Activated CD4-positive, alpha-beta T cell treated with anti-CD3 and anti-CD28 coated beads, Interleukin-2, amount 10 ng/mL, durations not matched to agents 24 days and 14 days (primary cell): ENCODE data around the gene CCDC30. TPM values are rescaled to one million over a fixed set of nuclear protein-coding genes. Genes with fewer than 3 reads are reported as not detected.
A peak's percentile ranks its signal among the peaks of the same experiment; 100 is the strongest.

Experiments
- DNase-seq: peaks from one replicate; pipeline ENCODE4 v3.0.0; 2022
- H3K27ac Mint-ChIP-seq: one replicate; pipeline ENCODE4 v1.8.0; 2022; ENCODE audit warnings: mild to moderate bottlenecking, mixed read lengths
- H3K27me3 Mint-ChIP-seq: one replicate; pipeline ENCODE4 v1.8.0; 2022; ENCODE audit warnings: mixed read lengths
- H3K36me3 Mint-ChIP-seq: one replicate; pipeline ENCODE4 v1.8.0; 2022; ENCODE audit warnings: low read depth, mild to moderate bottlenecking, mixed read lengths
- H3K4me1 Mint-ChIP-seq: one replicate; pipeline ENCODE4 v1.8.0; 2021; ENCODE audit warnings: mixed read lengths
- H3K4me3 Mint-ChIP-seq: one replicate; pipeline ENCODE4 v1.8.0; 2022; ENCODE audit warnings: mild to moderate bottlenecking, moderate library complexity, mixed read lengths
- H3K9me3 Mint-ChIP-seq: one replicate; pipeline ENCODE4 v1.8.0; 2021; ENCODE audit warnings: mixed read lengths
- intact Hi-C: fragments of 100-400 bp; cut with micrococcal nuclease; formaldehyde crosslinking; loops from one replicate; pipeline ENCODE4 v1.15.1; 2023
- total RNA-seq: library from RNA; stranded (reverse); gene quantifications from 2 replicates; pipeline ENCODE4 v1.2.3, GENCODE V29; 2022

The CCDC30 gene
- total RNA-seq, result 0.68 and 1.1 TPM in 2 replicates

DNA sequence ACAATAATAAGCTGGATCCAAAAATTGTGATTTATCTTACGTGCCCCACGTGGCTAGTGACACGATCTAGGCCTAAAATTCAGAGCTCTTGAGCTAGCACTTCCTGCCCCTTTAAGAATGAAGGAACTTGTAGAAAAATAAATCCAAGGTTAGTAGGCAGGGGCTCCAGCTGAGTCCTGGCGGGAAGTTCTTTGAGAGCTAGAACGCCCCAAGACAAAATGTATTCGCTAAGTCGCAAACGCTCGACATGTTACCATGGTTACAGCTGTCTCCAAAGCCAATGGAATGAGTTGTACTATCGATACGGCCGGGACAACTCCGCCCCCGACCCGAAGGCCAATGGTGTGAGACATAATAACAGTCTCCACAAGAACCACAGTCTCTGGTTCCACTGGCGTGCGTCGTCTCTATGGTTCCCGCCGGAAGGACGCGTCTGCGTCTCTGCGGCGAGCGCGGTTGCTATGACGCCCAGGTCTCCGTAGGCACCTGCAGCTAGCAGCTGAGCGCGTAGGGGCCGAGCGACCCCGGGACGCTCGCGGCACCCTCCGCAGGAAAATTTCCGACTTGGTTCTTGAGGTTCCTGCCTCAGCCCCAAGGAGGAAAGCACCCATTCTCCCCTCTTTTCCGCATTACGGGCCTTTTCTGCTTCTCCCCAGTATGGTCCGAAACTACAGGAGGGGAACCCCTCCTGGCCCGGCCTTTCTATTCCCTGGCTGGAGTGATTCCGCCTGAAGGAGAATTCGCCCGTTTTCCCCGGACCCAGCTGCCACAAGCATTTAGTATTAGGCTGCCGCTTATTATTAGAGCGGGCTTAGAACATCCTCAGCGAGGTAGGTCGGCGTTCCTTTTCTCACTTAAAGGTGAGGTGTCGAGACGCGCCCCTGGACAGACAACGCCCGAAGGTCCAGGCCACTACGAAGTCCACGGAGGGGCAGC, at the start of gene CCDC30:
Gene CCDC30, plus strand, starts transcription at position 459 of the 936 bp plus-strand sequence. CDS start 17,266 bp downstream, outside the sequence.
- peak; percentile 99 for DNase-seq
- H3K27ac Mint-ChIP-seq, result peak within 1 kb of the TSS; percentile 78
- H3K4me3 Mint-ChIP-seq, result peak within 1 kb of the TSS; percentile 85
- H3K36me3 Mint-ChIP-seq, result peaks cover 28% of the 10 kb centered on the region
- peaks cover 19% of the 10 kb centered on the region for H3K4me1 Mint-ChIP-seq
- intact Hi-C loops, result loop anchor here (1.0 to 10.0 kb wide), 4 partner anchors 81 to 382 kb away; partner anchors contain the start of genes C1orf50, P3H1, RIMKLA and YBX1
- H3K27me3 Mint-ChIP-seq, result peaks cover 10% of the 10 kb centered on the region
- no peaks in the 10 kb centered on the region for H3K9me3 Mint-ChIP-seq

DNA sequence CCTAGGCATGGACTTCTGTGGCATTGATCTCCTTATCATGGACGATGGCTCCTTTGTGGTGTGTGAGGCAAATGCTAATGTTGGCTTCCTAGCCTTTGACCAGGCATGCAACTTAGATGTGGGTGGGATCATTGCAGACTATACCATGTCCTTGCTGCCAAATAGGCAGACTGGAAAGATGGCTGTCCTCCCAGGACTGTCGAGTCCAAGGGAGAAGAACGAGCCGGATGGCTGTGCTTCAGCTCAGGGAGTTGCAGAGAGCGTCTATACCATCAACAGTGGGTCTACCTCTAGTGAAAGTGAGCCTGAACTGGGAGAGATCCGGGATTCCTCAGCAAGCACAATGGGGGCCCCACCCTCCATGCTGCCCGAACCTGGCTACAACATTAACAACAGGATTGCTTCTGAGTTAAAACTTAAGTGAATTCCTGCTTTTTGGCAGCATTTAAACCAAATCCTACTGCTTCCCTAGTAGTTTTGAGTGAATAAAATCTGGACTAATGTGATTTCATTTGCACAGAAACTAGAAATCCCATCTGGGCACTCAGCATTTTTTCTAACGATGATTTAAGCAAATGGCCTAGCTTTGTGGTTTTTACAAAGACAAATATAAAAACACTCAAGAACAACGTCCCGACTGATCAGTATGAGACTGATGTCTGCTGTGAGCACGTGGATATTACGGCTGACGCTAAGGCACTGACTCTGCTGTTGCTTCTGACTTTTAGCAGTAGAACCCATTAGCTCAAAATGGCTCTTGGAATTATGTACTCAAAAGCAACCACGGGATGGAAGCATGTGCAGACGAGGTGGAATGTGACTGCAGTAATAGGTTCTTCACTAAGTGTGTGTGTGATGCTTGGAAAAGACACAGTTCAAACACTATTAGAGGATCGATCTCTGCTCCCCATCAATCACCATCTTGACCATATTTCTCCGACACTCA, 48.3 kb upstream of the CCDC30 start:
- intact Hi-C loops, result no loop called here
- no peak overlapping the region for H3K4me3 Mint-ChIP-seq
- no peaks in the 10 kb centered on the region for H3K27me3 Mint-ChIP-seq
- no peaks in the 10 kb centered on the region for H3K9me3 Mint-ChIP-seq
- peaks cover 4% of the 10 kb centered on the region for H3K36me3 Mint-ChIP-seq
- no peak overlapping the region for H3K27ac Mint-ChIP-seq
- no peaks in the 10 kb centered on the region for H3K4me1 Mint-ChIP-seq
- DNase-seq, result no peak

DNA sequence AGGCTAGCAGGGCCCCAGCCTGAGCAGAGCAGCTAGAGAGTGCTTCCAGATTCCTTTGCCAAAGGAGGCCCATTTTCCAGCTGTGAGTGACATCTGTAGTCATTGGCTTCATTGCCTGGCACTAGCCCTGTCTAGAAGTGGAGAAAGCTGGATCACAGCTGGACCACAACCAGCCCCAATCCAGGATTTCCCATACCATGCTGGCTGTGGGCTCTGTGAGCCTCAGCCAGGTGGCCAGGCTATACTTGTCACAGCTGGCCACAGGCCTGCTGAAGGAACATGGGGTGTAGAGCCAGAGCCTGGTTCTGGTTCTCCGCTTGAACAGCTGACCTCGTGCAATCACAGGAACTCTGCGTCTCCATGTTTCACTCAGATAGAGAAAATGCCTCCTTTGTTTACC, 45.9 kb upstream of the CCDC30 start:
- Mint-ChIP-seq H3K36me3 (peaks cover 1% of the 10 kb centered on the region), H3K9me3 (no peaks in the 10 kb centered on the region), H3K4me1 (no peaks in the 10 kb centered on the region), H3K27ac (no peak overlapping the region), H3K27me3 (peaks cover 5% of the 10 kb centered on the region), H3K4me3 (no peak overlapping the region)
- intact Hi-C loops, result no loop called here
- no peak for DNase-seq

DNA sequence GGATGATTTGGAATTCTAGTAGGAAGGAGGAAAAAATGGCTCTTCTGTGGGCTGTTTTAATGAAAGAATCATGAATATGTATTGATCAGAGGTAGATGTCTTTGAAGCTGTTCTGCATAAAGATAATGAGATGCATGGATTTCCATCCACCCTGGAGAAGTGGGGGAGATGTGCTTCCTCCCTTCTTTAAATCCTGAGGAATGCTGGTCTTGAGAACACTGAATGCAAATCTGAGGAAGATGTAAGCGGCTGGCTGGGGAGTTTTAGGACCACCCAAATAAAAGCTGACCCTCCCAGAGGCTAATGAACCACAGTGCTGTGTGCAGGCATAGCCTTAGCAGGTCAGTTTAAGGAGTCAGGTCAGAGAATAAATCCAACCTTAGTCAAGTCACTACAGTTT, 44.6 kb upstream of the CCDC30 start:
- no peak overlapping the region for H3K4me3 Mint-ChIP-seq
- intact Hi-C loops, result no loop called here
- no peaks in the 10 kb centered on the region for H3K9me3 Mint-ChIP-seq
- H3K36me3 Mint-ChIP-seq, result peaks cover 1% of the 10 kb centered on the region
- no peak for DNase-seq
- H3K27me3 Mint-ChIP-seq, result peaks cover 5% of the 10 kb centered on the region
- H3K27ac Mint-ChIP-seq, result no peak overlapping the region
- no peaks in the 10 kb centered on the region for H3K4me1 Mint-ChIP-seq

DNA sequence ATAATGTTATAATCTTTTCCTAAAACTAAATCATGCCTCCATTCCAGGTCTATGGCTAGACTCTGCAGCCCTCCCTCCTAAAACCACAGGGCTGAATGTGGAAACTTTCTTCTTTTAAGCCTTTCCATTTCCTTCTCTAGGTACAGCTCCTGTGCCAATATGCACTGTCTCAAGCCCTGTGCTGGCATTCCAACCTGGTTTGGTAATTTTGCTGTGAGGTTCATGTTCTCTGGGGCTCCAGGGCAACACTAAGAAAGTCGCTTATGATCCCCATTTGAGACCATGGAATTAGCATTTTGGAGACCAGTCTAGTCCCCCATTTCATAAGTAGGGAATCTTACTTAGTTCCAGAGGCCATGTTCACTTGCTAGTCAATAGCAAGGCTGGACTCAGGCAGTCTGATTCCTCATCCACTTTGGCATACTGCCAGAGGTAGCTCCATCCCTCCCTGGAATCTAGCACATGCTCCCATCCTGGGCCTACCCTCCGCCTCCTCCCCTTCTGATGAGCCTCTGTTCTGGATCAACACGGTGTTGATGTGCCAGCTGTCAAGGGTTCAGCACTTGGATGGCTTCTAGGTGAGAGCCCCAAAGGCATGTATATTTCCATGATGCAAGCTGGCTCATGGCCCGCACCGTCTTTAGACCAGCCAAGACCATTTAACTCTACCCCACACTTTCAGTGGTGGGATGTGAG, 43.8 kb upstream of the CCDC30 start:
- H3K27ac Mint-ChIP-seq, result no peak overlapping the region
- no peaks in the 10 kb centered on the region for H3K9me3 Mint-ChIP-seq
- no peaks in the 10 kb centered on the region for H3K4me1 Mint-ChIP-seq
- no peak for DNase-seq
- no peak overlapping the region for H3K4me3 Mint-ChIP-seq
- intact Hi-C loops, result no loop called here
- H3K36me3 Mint-ChIP-seq, result peaks cover 1% of the 10 kb centered on the region
- peaks cover 5% of the 10 kb centered on the region for H3K27me3 Mint-ChIP-seq

DNA sequence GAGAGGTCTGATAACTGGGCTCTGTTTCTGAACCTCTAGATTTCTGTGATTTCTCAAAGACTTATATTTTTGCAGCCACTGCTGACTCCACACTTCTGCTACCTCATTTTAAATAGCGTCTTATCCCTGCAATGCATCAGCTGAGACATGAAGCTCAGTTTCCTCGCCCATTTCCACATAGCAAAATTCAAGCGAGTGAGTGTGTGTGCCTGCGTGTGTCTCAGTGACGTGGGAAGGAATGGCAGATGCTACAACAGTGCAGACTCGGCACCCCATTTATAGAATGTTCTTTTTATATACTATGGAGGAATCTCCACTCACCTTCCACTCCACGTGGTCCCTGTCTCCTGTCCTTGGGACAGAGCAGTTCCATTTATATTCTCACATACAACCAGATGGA, 43.0 kb upstream of the CCDC30 start:
- no peak overlapping the region for H3K27ac Mint-ChIP-seq
- peaks cover 5% of the 10 kb centered on the region for H3K27me3 Mint-ChIP-seq
- peaks cover 1% of the 10 kb centered on the region for H3K36me3 Mint-ChIP-seq
- H3K9me3 Mint-ChIP-seq, result no peaks in the 10 kb centered on the region
- H3K4me1 Mint-ChIP-seq, result no peaks in the 10 kb centered on the region
- no peak for DNase-seq
- intact Hi-C loops, result no loop called here
- H3K4me3 Mint-ChIP-seq, result no peak overlapping the region

DNA sequence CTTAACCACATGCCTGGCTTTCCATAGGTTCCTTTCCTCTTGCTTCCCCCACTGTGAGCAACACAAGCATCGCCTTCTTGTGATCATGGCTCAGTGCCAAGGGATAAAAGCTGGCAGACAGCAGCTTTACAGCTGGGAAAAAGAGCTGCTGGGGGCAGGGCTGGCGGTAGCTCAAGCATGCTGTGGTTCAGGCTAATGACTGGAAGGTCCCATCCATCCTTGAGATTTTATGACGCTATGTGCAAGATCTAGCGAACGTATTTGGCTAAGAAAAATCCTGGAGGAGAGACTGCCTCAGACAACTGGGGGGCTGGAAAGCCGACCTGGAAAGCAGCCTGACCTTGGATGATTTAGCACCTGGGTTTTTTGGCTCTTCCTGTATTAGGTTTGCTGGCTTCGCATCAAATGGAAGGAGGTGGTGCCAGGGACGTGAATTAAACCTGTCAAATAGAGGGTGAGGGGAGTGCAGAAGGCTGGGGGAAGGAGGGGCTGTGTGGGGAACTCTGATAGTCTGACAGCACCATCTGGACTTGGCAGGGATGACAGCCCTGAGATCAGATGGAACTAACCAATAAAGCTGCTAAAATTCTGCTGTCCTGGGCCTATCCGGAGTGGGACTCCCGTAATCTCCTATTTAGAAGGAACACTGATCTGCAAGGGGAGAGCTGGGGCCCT, 42.0 kb upstream of the CCDC30 start:
- Mint-ChIP-seq H3K4me3 (no peak overlapping the region), H3K4me1 (no peaks in the 10 kb centered on the region), H3K27ac (no peak overlapping the region), H3K36me3 (no peaks in the 10 kb centered on the region), H3K9me3 (no peaks in the 10 kb centered on the region), H3K27me3 (peaks cover 5% of the 10 kb centered on the region)
- DNase-seq, result no peak
- intact Hi-C loops, result no loop called here

DNA sequence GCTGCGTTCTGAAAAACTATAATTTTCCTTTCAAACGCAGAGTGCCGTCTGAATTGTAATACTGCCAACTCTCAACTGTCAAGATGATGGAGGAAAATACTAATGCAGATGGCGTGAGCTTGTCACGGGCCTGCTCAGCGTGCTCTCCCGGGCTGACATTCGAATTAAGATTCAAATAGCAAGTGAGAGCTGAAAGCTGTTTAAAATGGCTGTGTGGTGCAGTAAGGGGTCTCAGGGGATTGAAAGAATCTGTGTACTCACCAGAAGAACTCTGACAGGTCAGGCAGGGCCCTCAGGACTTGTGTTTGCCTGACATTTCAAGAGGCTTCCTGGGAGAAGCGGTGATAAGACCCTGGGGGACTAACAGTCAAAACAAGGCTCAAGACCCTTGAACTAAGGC, 40.3 kb upstream of the CCDC30 start:
- peaks cover 5% of the 10 kb centered on the region for H3K27me3 Mint-ChIP-seq
- intact Hi-C loops, result no loop called here
- DNase-seq, result no peak
- no peak overlapping the region for H3K27ac Mint-ChIP-seq
- no peaks in the 10 kb centered on the region for H3K36me3 Mint-ChIP-seq
- no peaks in the 10 kb centered on the region for H3K9me3 Mint-ChIP-seq
- no peak overlapping the region for H3K4me3 Mint-ChIP-seq
- peaks cover 2% of the 10 kb centered on the region for H3K4me1 Mint-ChIP-seq

DNA sequence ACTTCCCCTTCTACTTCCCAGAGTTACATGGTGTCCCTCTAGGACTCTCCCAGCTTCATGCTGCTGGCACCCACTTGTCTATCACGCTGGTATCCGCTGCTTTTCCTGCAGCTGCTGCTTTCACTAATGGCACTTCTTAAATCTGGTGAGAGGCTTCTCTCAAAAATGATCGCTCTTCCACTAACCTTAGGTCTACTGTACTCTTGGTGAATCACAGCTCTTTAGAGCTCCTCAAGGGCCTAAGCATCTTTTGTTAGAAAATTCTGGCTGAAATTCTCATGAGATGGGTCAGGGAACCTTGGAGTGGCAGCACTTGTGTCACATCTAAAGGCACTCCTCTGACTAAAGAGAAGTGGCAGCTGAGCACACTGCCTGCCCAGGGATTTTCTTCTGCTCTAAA, 39.4 kb upstream of the CCDC30 start:
- Mint-ChIP-seq H3K27me3 (peaks cover 5% of the 10 kb centered on the region), H3K36me3 (no peaks in the 10 kb centered on the region), H3K27ac (no peak overlapping the region), H3K9me3 (no peaks in the 10 kb centered on the region), H3K4me3 (no peak overlapping the region), H3K4me1 (peaks cover 2% of the 10 kb centered on the region)
- DNase-seq, result no peak
- intact Hi-C loops, result no loop called here

DNA sequence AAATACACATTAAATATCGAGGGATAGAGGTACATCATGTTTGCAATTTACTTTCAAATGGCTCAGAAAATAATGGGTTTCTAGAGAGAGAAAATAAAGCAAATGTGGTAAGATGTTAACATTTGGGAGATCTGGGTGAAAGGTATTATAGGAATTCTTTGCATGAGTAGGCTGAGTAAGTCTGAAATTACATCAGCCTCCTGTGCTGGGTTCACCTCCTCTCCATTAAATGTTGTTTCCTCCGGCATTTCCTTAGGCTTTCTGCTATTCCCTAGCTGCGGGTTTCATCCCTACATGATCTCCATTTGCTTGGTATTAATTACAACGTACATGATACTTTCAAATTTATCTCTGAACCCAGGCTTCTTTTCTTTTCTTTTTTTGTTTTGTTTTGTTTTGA, 38.9 kb upstream of the CCDC30 start:
- Mint-ChIP-seq H3K4me1 (peaks cover 2% of the 10 kb centered on the region), H3K9me3 (no peaks in the 10 kb centered on the region), H3K27me3 (peaks cover 5% of the 10 kb centered on the region), H3K4me3 (no peak overlapping the region), H3K27ac (no peak overlapping the region), H3K36me3 (no peaks in the 10 kb centered on the region)
- intact Hi-C loops, result no loop called here
- DNase-seq, result no peak

DNA sequence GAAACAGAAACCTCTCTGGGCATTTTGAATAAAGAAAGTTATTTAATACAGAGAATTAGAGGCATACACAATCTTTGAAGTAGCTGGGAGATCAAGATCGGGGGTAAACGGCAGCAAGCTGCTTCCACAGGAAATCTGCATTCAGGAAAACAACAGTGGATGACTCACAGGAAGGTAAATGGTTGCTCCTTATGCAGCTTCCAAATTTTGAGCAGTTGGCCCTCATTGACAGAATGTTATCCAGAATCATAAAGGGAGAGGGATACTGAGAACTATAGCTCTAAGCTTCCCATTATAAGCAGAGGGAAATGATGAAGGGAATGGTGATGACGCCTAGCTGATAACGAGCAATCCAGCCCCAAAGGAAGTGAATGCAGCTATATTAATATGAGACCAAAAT, 35.8 kb upstream of the CCDC30 start:
- H3K27ac Mint-ChIP-seq, result no peak overlapping the region
- intact Hi-C loops, result no loop called here

DNA sequence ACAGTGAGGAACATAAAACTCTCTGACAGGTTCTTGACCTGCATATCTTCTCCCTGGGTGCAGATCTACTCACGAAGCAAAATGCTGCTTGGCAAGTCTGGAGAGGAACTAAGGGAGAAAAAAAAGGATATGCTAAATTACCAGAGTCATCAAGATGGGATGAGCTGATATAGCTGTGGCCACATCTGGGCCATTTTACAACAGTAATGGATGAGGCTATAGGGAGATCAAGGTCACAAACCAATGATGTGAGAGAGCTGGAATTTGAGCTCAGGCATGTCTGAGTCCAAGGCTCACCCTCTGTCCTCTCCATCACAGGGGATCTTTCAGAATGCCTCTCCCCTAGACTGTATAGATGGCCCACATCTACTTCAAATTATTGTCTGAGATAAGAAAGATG, 33.5 kb upstream of the CCDC30 start:
- no peak for DNase-seq
- H3K9me3 Mint-ChIP-seq, result no peaks in the 10 kb centered on the region
- peaks cover 4% of the 10 kb centered on the region for H3K27me3 Mint-ChIP-seq
- H3K4me3 Mint-ChIP-seq, result no peak overlapping the region
- no peak overlapping the region for H3K27ac Mint-ChIP-seq
- intact Hi-C loops, result no loop called here
- no peaks in the 10 kb centered on the region for H3K36me3 Mint-ChIP-seq
- H3K4me1 Mint-ChIP-seq, result peaks cover 2% of the 10 kb centered on the region

More for the DNA sequence above, 35.8 kb upstream of the CCDC30 start:
- DNase-seq, result no peak
- Mint-ChIP-seq H3K36me3 (no peaks in the 10 kb centered on the region), H3K4me1 (peaks cover 2% of the 10 kb centered on the region), H3K9me3 (no peaks in the 10 kb centered on the region), H3K27me3 (no peaks in the 10 kb centered on the region), H3K4me3 (no peak overlapping the region)
